Adrenal gland (tissue), 12 donors: ENCODE data around the gene CABP4. TPM values are rescaled to one million over a fixed set of nuclear protein-coding genes. Genes with fewer than 3 reads are reported as not detected.

Experiments
- DNase-seq, 7 donors: peaks; one replicate each; pipeline ENCODE4 v3.0.0-alpha.2; 2019 to 2020
- H3K27ac ChIP-seq, 5 donors: fragments of 200-600 bp; sonication (generic) in 4 of 5; 1 replicate in 3 of 5; 2 replicates in 2 of 5; pipeline versions ENCODE4 v1.5.1 to v1.8.0; 2016 to 2020; ENCODE audit warnings: mild to moderate bottlenecking in 1 of 5
- H3K27me3 ChIP-seq: fragments of 200-600 bp; 2 replicates; pipeline ENCODE4 v1.8.0; 2021
- H3K36me3 ChIP-seq, 2 donors: fragments of 200-600 bp; replicated peaks in 1 of 2; 1 replicate in 1 of 2; 2 replicates in 1 of 2; pipeline versions ENCODE4 v1.5.1 to v1.8.0; 2018 to 2022
- H3K4me1 ChIP-seq, 2 donors: fragments of 200-600 bp; replicated peaks in 1 of 2; 1 replicate in 1 of 2; 2 replicates in 1 of 2; pipeline versions ENCODE4 v1.5.1 to v1.8.0; 2018 to 2021
- H3K4me3 ChIP-seq, 4 donors: fragments of 200-600 bp; sonication (generic) in 3 of 4; one replicate each; pipeline ENCODE4 v1.5.1; 2016 to 2018
- H3K9me3 ChIP-seq, 3 donors: fragments of 200-600 bp; sonication (generic) in 1 of 3; replicated peaks in 1 of 3; 1 replicate in 2 of 3; 2 replicates in 1 of 3; pipeline versions ENCODE4 v1.5.1 to v1.8.0; 2016 to 2021
- CTCF ChIP-seq, 6 experiments: fragments of 450-650 bp in 4 of 6; fragments of 200-600 bp in 2 of 6; sonication (generic) in 1 of 6; IDR thresholded peaks; 1 replicate in 5 of 6; 2 replicates in 1 of 6; pipeline versions ENCODE4 v1.5.1 to v1.8.0; 2016 to 2021; ENCODE audit warnings: antibody characterized with exemption in 6 of 6, mild to moderate bottlenecking in 2 of 6, moderate library complexity in 1 of 6
- POLR2A ChIP-seq, 2 donors: fragments of 450-650 bp; IDR thresholded peaks; one replicate each; pipeline ENCODE4 v1.6.1; 2017; ENCODE audit warnings: antibody characterized with exemption in 2 of 2, mild to moderate bottlenecking in 2 of 2, moderate library complexity in 1 of 2
- WGBS, 4 donors: extraction: QIAGEN DNeasy Blood & Tissue Kit in 2 of 4; methylation state at CpG; one replicate each; pipeline versions ENCODE4 v1.1.5 to v1.1.7; 2013 to 2017; 5-methylcytosine and 5-hydroxymethylcytosine counted together
- intact Hi-C, 2 donors: fragments of 100-400 bp; cut with DNase I; formaldehyde crosslinking; loops; one replicate each; pipeline versions ENCODE4 v1.14.1 to v1.15.0; 2022 to 2023
- polyA plus RNA-seq, 3 donors: library from polyadenylated mRNA; stranded (reverse); fragments of 200-250 nt in 2 of 3; fragments of 350-450 nt in 1 of 3; fragmentation: Illumina TruSeq in 1 of 3; extraction: RNeasy Lipid Tissue Mini Kit (QIAGEN cat#74804) in 1 of 3; gene quantifications; one replicate each; pipeline ENCODE4 v1.2.3, GENCODE V29; 2013 to 2014
- total RNA-seq, 9 donors: library from RNA; depleted of rRNA in 4 of 9; stranded (reverse); fragments of >200 nt in 4 of 9; fragments of 120-200 nt in 1 of 9; fragmentation: NEBNext Ultra II Directional in 1 of 9; extraction: Animal tissue kit (Norgen Biotek cat#: 25700) in 1 of 9; gene quantifications; one replicate each; pipeline versions ENCODE4 v1.1.0 to v1.2.4, GENCODE V29; 2013 to 2023
- donor health status: healthy with polysubstance abuse.
- donor health status: Bipolar disorder and iron deficiency.
- donor health status: DM: yes; HTN: yes; CAD: no.
- donor health status: DM: no; HTN: no; CAD: no.
- donor health status: DM: no; HTN: no; CAD: no.
- donor health status: DM: yes; HTN: yes; CAD: no.

The CABP4 gene
- total and polyA plus RNA-seq, 12 donors, result 0.28 to 3.8 (median 1.5) TPM; not detected in 1

- H3K4me1 ChIP-seq, result peaks cover 10 to 16% of the 10 kb centered on the region in 2 donors
- H3K27ac ChIP-seq, result no peak overlapping the region
- no peaks in the 10 kb centered on the region for H3K36me3 ChIP-seq
- H3K27me3 ChIP-seq, result peaks cover 14% of the 10 kb centered on the region
- WGBS, 4 donors, result 64 to 80% (median 71%) methylated on average over 14 to 21 of the region's 21 CpGs
- H3K9me3 ChIP-seq, result no peaks in the 10 kb centered on the region
- DNase-seq, result no peak
- TF ChIP-seq CTCF (IDR thresholded peaks at IDR 0.05), result no peak
- TF ChIP-seq POLR2A (IDR thresholded peaks at IDR 0.05), result no peak
- H3K4me3 ChIP-seq, result no peak overlapping the region
- intact Hi-C loops, result no loop called here
Measured at GRCh38 chr11:67416416-67417335, 38.5 kb upstream of the CABP4 start.

DNA sequence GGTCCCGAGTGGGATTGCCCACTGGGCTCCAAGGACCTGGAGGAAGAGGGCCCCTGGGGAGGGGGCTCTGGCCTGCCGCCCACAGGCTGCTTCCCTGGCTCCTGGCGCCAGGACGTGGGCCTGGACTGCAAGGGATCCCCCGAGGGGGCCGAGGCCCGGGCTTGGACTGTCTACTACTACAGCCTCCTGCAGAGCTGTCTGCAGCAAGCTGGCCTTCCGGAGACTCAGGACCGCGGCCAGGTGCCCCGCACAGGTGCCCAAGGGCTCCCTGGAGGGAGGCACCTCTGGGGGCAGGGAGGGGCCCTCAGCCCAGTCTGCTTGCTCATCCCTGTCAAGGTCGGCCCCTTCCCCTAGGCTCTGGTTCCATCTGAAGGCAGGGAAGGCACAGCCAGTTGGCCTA, 37.7 kb upstream of the CABP4 start:
- H3K27ac ChIP-seq, result no peak overlapping the region
- peaks cover 10 to 16% of the 10 kb centered on the region in 2 donors for H3K4me1 ChIP-seq

GRCh38 chr11:67418476-67419281, 36.5 kb upstream of the CABP4 start:
- intact Hi-C loops, result no loop called here
- WGBS, 4 donors, result 78 to 88% (median 82%) methylated on average over 12 to 26 of the region's 26 CpGs
- no peak for TF ChIP-seq POLR2A (IDR thresholded peaks at IDR 0.05)
- TF ChIP-seq CTCF (IDR thresholded peaks at IDR 0.05), result no peak
- H3K4me1 ChIP-seq, result peaks cover 10 to 12% of the 10 kb centered on the region in 2 donors
- H3K4me3 ChIP-seq, result no peak overlapping the region
- no peaks in the 10 kb centered on the region for H3K36me3 ChIP-seq
- peaks cover 3% of the 10 kb centered on the region for H3K27me3 ChIP-seq
- H3K9me3 ChIP-seq, result no peaks in the 10 kb centered on the region
- no peak overlapping the region for H3K27ac ChIP-seq
- DNase-seq, result no peak

More for the DNA sequence above, 37.7 kb upstream of the CABP4 start:
- Histone ChIP-seq H3K27me3 (peaks cover 13% of the 10 kb centered on the region), H3K4me3 (no peak overlapping the region), H3K9me3 (no peaks in the 10 kb centered on the region), H3K36me3 (no peaks in the 10 kb centered on the region)
- 89 to 97% (median 89%) methylated on average over 7 to 12 of the region's 12 CpGs; no CpG with 5 or more reads in 1 of the 4 donors for WGBS, 4 donors
- TF ChIP-seq CTCF (IDR thresholded peaks at IDR 0.05) (no peak), POLR2A (IDR thresholded peaks at IDR 0.05) (no peak)
- no peak for DNase-seq
- intact Hi-C loops, result no loop called here
